WI38 (cell line): ENCODE results near the gene STEAP1.
"Not testable (repeated sequence)": the region's sequence is repeated elsewhere in the genome, so short reads cannot be mapped to it uniquely, and the experiment has no call there.

Source experiments
- H3K4me3 ChIP-seq: 2 replicates; pipeline ENCODE4 v1.5.1; 2011; ENCODE audit warnings: low read depth, mild to moderate bottlenecking, control low read depth, low read length
- CTCF ChIP-seq: IDR thresholded peaks from 2 replicates; pipeline ENCODE4 v1.5.1; 2012; ENCODE audit warnings: low read depth, mild to moderate bottlenecking, control low read depth, low read length

Gene STEAP1

DNA sequence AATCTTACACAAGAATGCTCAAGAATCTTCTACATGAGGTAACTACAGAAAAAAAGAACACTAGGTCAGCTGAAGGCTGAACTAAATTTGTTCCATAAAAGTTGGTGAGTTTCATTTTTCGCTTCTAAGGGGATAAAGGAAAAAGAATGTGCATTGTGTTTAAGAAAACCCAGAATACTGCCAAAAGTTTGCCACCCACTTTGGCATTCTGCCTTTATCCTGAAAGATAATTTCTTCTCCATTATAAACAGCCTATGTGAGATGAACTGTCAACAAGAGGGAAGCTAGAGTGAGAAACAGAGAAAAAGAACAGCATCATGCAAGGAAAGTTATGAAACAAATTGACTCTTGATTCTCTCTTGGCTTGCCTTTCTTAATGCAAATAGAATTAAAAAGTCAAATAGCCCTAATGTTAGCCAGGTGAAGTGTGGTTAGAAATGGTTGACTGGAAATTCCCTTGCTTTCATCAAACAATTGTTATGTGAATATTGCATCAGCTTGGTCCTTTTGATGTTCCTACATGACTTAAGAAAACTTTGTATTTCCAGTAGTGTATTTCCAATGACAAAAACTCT is 25.8 kb downstream of the STEAP1 start:
- H3K4me3 ChIP-seq: no peak overlapping the region
- TF ChIP-seq CTCF: no peak

DNA sequence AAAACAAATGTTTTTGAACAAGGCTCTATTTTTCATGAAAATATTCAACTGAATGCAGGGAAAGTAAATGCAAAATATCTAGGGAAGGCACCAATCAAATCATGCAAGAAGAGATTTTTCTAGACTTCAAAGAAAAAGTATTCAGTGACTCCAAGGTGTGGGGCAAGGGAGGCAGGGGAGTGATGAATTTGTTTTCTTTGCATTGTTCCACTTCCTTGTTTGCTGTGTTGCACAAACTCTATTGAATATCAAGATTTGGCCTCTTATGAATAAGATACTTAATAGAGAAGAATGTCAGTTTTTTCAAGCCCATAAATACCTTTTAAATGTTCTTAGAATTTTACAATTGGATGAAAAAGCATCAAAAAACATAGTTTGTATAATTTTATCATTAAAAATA is 26.4 kb downstream of the STEAP1 start:
- H3K4me3 ChIP-seq: no peak overlapping the region
- TF ChIP-seq CTCF: no peak

GRCh38 chr7:90181485-90181884 is 27.2 kb downstream of the STEAP1 start:
- no peak for TF ChIP-seq CTCF

DNA sequence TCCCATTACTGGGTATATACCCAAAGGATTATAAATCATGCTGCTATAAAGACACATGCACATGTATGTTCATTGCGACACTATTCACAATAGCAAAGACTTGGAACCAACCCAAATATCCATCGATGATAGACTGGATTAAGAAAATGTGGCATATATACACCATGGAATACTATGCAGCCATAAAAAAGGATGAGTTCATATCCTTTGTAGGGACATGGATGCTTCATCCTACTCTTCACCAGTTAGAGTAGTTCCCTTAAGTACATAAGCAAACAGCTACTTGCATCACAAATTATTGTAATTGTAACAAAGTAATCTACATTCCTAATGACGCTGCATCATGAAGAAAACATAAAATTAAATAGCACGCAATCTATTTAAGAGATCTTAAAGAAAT is 32.0 kb downstream of the STEAP1 start:
- not testable (repeated sequence) for H3K4me3 ChIP-seq

More at GRCh38 chr7:90181485-90181884, 27.2 kb downstream of the STEAP1 start:
- no peak overlapping the region for H3K4me3 ChIP-seq

GRCh38 chr7:90187507-90188050 is 33.3 kb downstream of the STEAP1 start:
- TF ChIP-seq CTCF: no peak
- no peak overlapping the region for H3K4me3 ChIP-seq

GRCh38 chr7:90188281-90188680 is 34.0 kb downstream of the STEAP1 start:
- no peak for TF ChIP-seq CTCF
- H3K4me3 ChIP-seq: no peak overlapping the region

DNA sequence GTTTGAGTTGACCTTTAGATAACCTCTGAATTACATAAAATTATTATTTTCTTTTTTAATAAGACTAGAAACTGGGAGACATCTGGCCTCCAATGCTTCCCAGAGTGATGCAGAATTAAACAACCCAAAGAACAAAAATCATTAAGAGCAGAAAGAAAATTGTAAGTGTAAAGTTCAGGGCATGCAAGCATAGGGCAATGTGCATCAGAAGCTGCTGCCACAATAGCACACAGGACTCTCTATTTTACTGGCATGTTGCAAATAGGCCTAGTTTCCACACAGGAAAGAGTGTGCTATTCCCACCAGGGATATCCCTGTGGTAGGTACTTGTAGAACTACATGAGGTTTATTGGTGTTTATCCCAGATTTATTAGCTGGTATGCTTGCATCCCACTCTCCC is 36.7 kb downstream of the STEAP1 start:
- H3K4me3 ChIP-seq: no peak overlapping the region
- no peak for TF ChIP-seq CTCF

- no peak for TF ChIP-seq CTCF
- H3K4me3 ChIP-seq: no peak overlapping the region
Measured at GRCh38 chr7:90191648-90192047, 37.4 kb downstream of the STEAP1 start.
